ENCODE results near the gene TLE5.
"Not testable (repeated sequence)": the region's sequence is repeated elsewhere in the genome, so short reads cannot be mapped to it uniquely, and the experiment has no call there.

Gene TLE5

GRCh38 chr19:3096267-3096901, 34.1 kb upstream of the TLE5 start:
- DNase-seq (ENCODE audit: low read depth), result no peak

- DNase-seq (ENCODE audit: low read depth), result no peak
Observed at GRCh38 chr19:3095441-3096191, 33.3 kb upstream of the TLE5 start.

GRCh38 chr19:3094601-3095440, 32.5 kb upstream of the TLE5 start:
- DNase-seq (ENCODE audit: low read depth), result peak; percentile 40

- DNase-seq (ENCODE audit: low read depth), result not testable (repeated sequence)
Observed at GRCh38 chr19:3089299-3089855, 27.1 kb upstream of the TLE5 start.

- DNase-seq (ENCODE audit: low read depth), result no peak
Observed at GRCh38 chr19:3087769-3088168, 25.5 kb upstream of the TLE5 start.

GRCh38 chr19:3084943-3085342, 22.6 kb upstream of the TLE5 start:
- DNase-seq (ENCODE audit: low read depth), result no peak

GRCh38 chr19:3083964-3084363, 21.7 kb upstream of the TLE5 start:
- DNase-seq (ENCODE audit: low read depth), result no peak

- no peak for DNase-seq (ENCODE audit: low read depth)
Observed at GRCh38 chr19:3082331-3082730, 20.0 kb upstream of the TLE5 start.

- DNase-seq (ENCODE audit: low read depth), result peak; percentile 78
Observed at GRCh38 chr19:3080286-3080685, 18.0 kb upstream of the TLE5 start.

GRCh38 chr19:3079578-3079977, 17.3 kb upstream of the TLE5 start:
- no peak for DNase-seq (ENCODE audit: low read depth)

- DNase-seq (ENCODE audit: low read depth), result no peak
Observed at GRCh38 chr19:3075605-3076431, 13.5 kb upstream of the TLE5 start.

- peak; percentile 45 for DNase-seq (ENCODE audit: low read depth)
Observed at GRCh38 chr19:3073931-3074595, 11.8 kb upstream of the TLE5 start.

- peak; percentile 53 for DNase-seq (ENCODE audit: low read depth)
Observed at GRCh38 chr19:3073159-3073563, 10.9 kb upstream of the TLE5 start.

- no peak for DNase-seq (ENCODE audit: low read depth)
Observed at GRCh38 chr19:3071768-3072167, 9.5 kb upstream of the TLE5 start.

GRCh38 chr19:3068071-3068470, 5.8 kb upstream of the TLE5 start:
- no peak for DNase-seq (ENCODE audit: low read depth)

GRCh38 chr19:3067563-3067962, 5.3 kb upstream of the TLE5 start:
- no peak for DNase-seq (ENCODE audit: low read depth)

- DNase-seq (ENCODE audit: low read depth), result no peak
Observed at GRCh38 chr19:3066482-3067049, 4.3 kb upstream of the TLE5 start.

- DNase-seq (ENCODE audit: low read depth), result no peak
Observed at GRCh38 chr19:3065675-3066357, 3.5 kb upstream of the TLE5 start.

GRCh38 chr19:3064011-3064330, 1.7 kb upstream of the TLE5 start:
- no peak for DNase-seq (ENCODE audit: low read depth)

Data from iris pigment epithelial cell (primary cell).